DND-41 (cell line): Measurements from ENCODE around the gene TLNRD1.
"Not testable (repeated sequence)": the region's sequence is repeated elsewhere in the genome, so short reads cannot be mapped to it uniquely, and the experiment has no call there.

ENCODE experiments used
- ATAC-seq: fragments of 200-7000 bp; cut with Tn5 transposase; 3 replicates; pipeline ENCODE4 v1.9.1; 2021; ENCODE audit warnings: low read depth; ENCODE audit not compliant: insufficient read depth
- DNase-seq: peaks from one replicate; pipeline ENCODE4 v3.0.0-alpha.2; 2020
- H2AFZ ChIP-seq: 2 replicates; pipeline ENCODE4 v1.6.0; 2012; ENCODE audit warnings: low read depth, low read length
- H3K27ac ChIP-seq: 2 replicates; pipeline ENCODE4 v1.5.1; 2012; ENCODE audit warnings: low read length, inconsistent platforms
- H3K27me3 ChIP-seq: fragments of 200-600 bp; sonication (generic); 2 replicates; pipeline ENCODE4 v1.6.0; 2012; ENCODE audit warnings: low read length, mild to moderate bottlenecking, inconsistent platforms; ENCODE audit not compliant: insufficient read depth, poor library complexity
- H3K36me3 ChIP-seq: 2 replicates; pipeline ENCODE4 v1.5.1; 2012; ENCODE audit warnings: low read length, inconsistent platforms; ENCODE audit not compliant: insufficient read depth
- H3K4me1 ChIP-seq: 2 replicates; pipeline ENCODE4 v1.5.1; 2012; ENCODE audit warnings: mild to moderate bottlenecking, low read length; ENCODE audit not compliant: insufficient read depth
- H3K4me2 ChIP-seq: 2 replicates; pipeline ENCODE4 v1.6.0; 2012; ENCODE audit warnings: mild to moderate bottlenecking, moderate library complexity, low read length, inconsistent platforms; ENCODE audit not compliant: insufficient read depth
- H3K4me3 ChIP-seq, 2 experiments: fragments of 200-600 bp in 1 of 2; shearing (Covaris generic) in 1 of 2; 2 replicates each; pipeline ENCODE4 v1.5.1; 2012 to 2016; ENCODE audit warnings: inconsistent platforms in 2 of 2, low read length in 2 of 2, mild to moderate bottlenecking in 2 of 2, low read depth in 1 of 2, moderate library complexity in 1 of 2
- H3K79me2 ChIP-seq: 2 replicates; pipeline ENCODE4 v1.6.0; 2012; ENCODE audit warnings: low read length, inconsistent platforms; ENCODE audit not compliant: insufficient read depth
- H3K9ac ChIP-seq: 2 replicates; pipeline ENCODE4 v1.6.0; 2012; ENCODE audit warnings: low read depth, mild to moderate bottlenecking, inconsistent platforms, low read length, moderate library complexity
- H3K9me3 ChIP-seq: 2 replicates; pipeline ENCODE4 v1.5.1; 2012; ENCODE audit warnings: low read length, moderate library complexity, mild to moderate bottlenecking, inconsistent platforms; ENCODE audit not compliant: insufficient read depth, severe bottlenecking
- H4K20me1 ChIP-seq: 2 replicates; pipeline ENCODE4 v1.6.0; 2012; ENCODE audit warnings: low read length; ENCODE audit not compliant: insufficient read depth
- CTCF ChIP-seq: IDR thresholded peaks from 2 replicates; pipeline ENCODE4 v1.5.1; 2012; ENCODE audit warnings: borderline replicate concordance, low read length, moderate library complexity, mild to moderate bottlenecking; ENCODE audit not compliant: poor library complexity, severe bottlenecking; ENCODE audit errors: extremely low read depth
- EZH2 ChIP-seq: IDR thresholded peaks from 3 replicates; pipeline ENCODE4 v1.6.1; 2012; ENCODE audit warnings: borderline replicate concordance, low read depth, mild to moderate bottlenecking, moderate library complexity, low read length, inconsistent platforms; ENCODE audit not compliant: severe bottlenecking

The TLNRD1 gene

GRCh38 chr15:80958818-80959495, 41.8 kb upstream of the TLNRD1 start:
- TF ChIP-seq EZH2 (no peak), CTCF (no peak)
- H3K4me3 ChIP-seq = no peak overlapping the region
- DNase-seq (no peak), ATAC-seq (no peak)
- no peaks in the 10 kb centered on the region for H3K4me1 ChIP-seq
- no peaks in the 10 kb centered on the region for H3K79me2 ChIP-seq
- no peaks in the 10 kb centered on the region for H3K27me3 ChIP-seq
- no peaks in the 10 kb centered on the region for H3K9me3 ChIP-seq
- H3K4me2 ChIP-seq = no peak overlapping the region
- H3K27ac ChIP-seq = no peak overlapping the region
- H2AFZ ChIP-seq = no peak overlapping the region
- H3K36me3 ChIP-seq = peaks cover 5% of the 10 kb centered on the region; the same call in 1 of the 2 replicates
- no peak overlapping the region for H3K9ac ChIP-seq
- H4K20me1 ChIP-seq = no peaks in the 10 kb centered on the region

- H2AFZ ChIP-seq, H3K4me3 ChIP-seq, ATAC-seq, H3K9me3 ChIP-seq, H3K9ac ChIP-seq, H3K27ac ChIP-seq, H3K4me2 ChIP-seq, H3K27me3 ChIP-seq, H3K79me2 ChIP-seq, DNase-seq, H3K4me1 ChIP-seq, H4K20me1 ChIP-seq: not testable (repeated sequence)
- peaks cover 22% of the 10 kb centered on the region for H3K36me3 ChIP-seq
These were observed 35.3 kb upstream of the TLNRD1 start for GRCh38 chr15:80965454-80965853.

- Histone ChIP-seq H2AFZ (no peak overlapping the region), H3K9ac (no peak overlapping the region), H3K79me2 (no peaks in the 10 kb centered on the region), H3K4me3 (no peak overlapping the region), H3K36me3 (peaks cover 24% of the 10 kb centered on the region), H3K27ac (no peak overlapping the region), H4K20me1 (no peaks in the 10 kb centered on the region), H3K4me2 (no peak overlapping the region), H3K4me1 (no peaks in the 10 kb centered on the region), H3K9me3 (no peaks in the 10 kb centered on the region), H3K27me3 (no peaks in the 10 kb centered on the region)
- no peak for DNase-seq
- ATAC-seq = no peak
- no peak for TF ChIP-seq EZH2
- no peak for TF ChIP-seq CTCF
These were observed 34.1 kb upstream of the TLNRD1 start for GRCh38 chr15:80966431-80967197.

- H4K20me1 ChIP-seq = 0 out of 2 replicates have a peak, but pooled peaks cover 4% of the 10 kb centered on the region
- peaks cover 24% of the 10 kb centered on the region for H3K36me3 ChIP-seq
- no peak overlapping the region for H3K4me3 ChIP-seq
- no peak overlapping the region for H3K4me2 ChIP-seq
- no peaks in the 10 kb centered on the region for H3K79me2 ChIP-seq
- no peak overlapping the region for H2AFZ ChIP-seq
- TF ChIP-seq CTCF (no peak), EZH2 (no peak)
- no peaks in the 10 kb centered on the region for H3K27me3 ChIP-seq
- no peaks in the 10 kb centered on the region for H3K4me1 ChIP-seq
- no peak for ATAC-seq
- H3K9ac ChIP-seq = no peak overlapping the region
- DNase-seq = no peak
- H3K9me3 ChIP-seq = no peaks in the 10 kb centered on the region
- H3K27ac ChIP-seq = no peak overlapping the region
These were observed 33.3 kb upstream of the TLNRD1 start for GRCh38 chr15:80967451-80967850.
